Stimulated activated CD8-positive, alpha-beta memory T cell treated with anti-CD3 and anti-CD28 coated beads, Interleukin-2, amount 100 ng/mL, for 1 hour (primary cell): Measurements from ENCODE around the gene TCN2.
"Not testable (repeated sequence)": the region's sequence is repeated elsewhere in the genome, so short reads cannot be mapped to it uniquely, and the experiment has no call there.

Experiments used
- DNase-seq, 2 donors: peaks; one replicate each; pipeline ENCODE4 v3.0.0-alpha.2; 2020; ENCODE audit warnings: low read depth in 2 of 2

TCN2 gene

GRCh38 chr22:30575859-30576258 is 31.1 kb upstream of the TCN2 start:
- DNase-seq = no peak

GRCh38 chr22:30578481-30578880 is 28.5 kb upstream of the TCN2 start:
- no peak for DNase-seq

GRCh38 chr22:30580896-30581295 is 26.1 kb upstream of the TCN2 start:
- no peak for DNase-seq

GRCh38 chr22:30582051-30582450 is 24.9 kb upstream of the TCN2 start:
- no peak for DNase-seq

- DNase-seq = no peak
These were observed 24.0 kb upstream of the TCN2 start for GRCh38 chr22:30582788-30583545.

GRCh38 chr22:30584441-30584840 is 22.5 kb upstream of the TCN2 start:
- DNase-seq = no peak

GRCh38 chr22:30586414-30586813 is 20.6 kb upstream of the TCN2 start:
- no peak for DNase-seq

GRCh38 chr22:30591191-30591587 is 15.8 kb upstream of the TCN2 start:
- no peak for DNase-seq

- DNase-seq = peak; percentile 85 to 88
These were observed 15.2 kb upstream of the TCN2 start, which contains the start of gene PES1 for GRCh38 chr22:30591588-30592359. Gene PES1 (minus strand): TSS chr22:30591910. CDS start chr22:30591833, 77 bp downstream.

- not testable (repeated sequence) for DNase-seq
These were observed 14.6 kb upstream of the TCN2 start for GRCh38 chr22:30592360-30592713.

GRCh38 chr22:30596199-30596598 is 10.8 kb upstream of the TCN2 start:
- DNase-seq = no peak

GRCh38 chr22:30596886-30597285 is 10.1 kb upstream of the TCN2 start:
- DNase-seq = no peak

GRCh38 chr22:30598986-30599385 is 8.0 kb upstream of the TCN2 start:
- DNase-seq = no peak

GRCh38 chr22:30600921-30601320 is 6.1 kb upstream of the TCN2 start:
- no peak for DNase-seq

- DNase-seq = no peak
These were observed 5.5 kb upstream of the TCN2 start for GRCh38 chr22:30601464-30601863.

- DNase-seq = no peak
These were observed 4.9 kb upstream of the TCN2 start for GRCh38 chr22:30602049-30602448.

- no peak for DNase-seq
These were observed 3.2 kb upstream of the TCN2 start for GRCh38 chr22:30603801-30604200.

GRCh38 chr22:30604723-30605122 is 2.3 kb upstream of the TCN2 start:
- DNase-seq = no peak

GRCh38 chr22:30605449-30606110 is 1.4 kb upstream of the TCN2 start:
- DNase-seq = no peak

GRCh38 chr22:30607300-30607930 is 441 bp downstream of the TCN2 start:
- DNase-seq = no peak

GRCh38 chr22:30607939-30608338 is 965 bp downstream of the TCN2 start:
- no peak for DNase-seq
